Ishikawa (cell line): Measurements from ENCODE around the gene CLASP1.

Experiments used
- CEBPB ChIP-seq: IDR thresholded peaks from 2 replicates; pipeline ENCODE4 v1.6.1; 2012
- CREB1 ChIP-seq: IDR thresholded peaks from 2 replicates; pipeline ENCODE4 v1.6.1; 2012; ENCODE audit warnings: low read depth
- EGR1 ChIP-seq: IDR thresholded peaks from 2 replicates; pipeline ENCODE4 v1.6.1; 2012
- EP300 ChIP-seq: IDR thresholded peaks from 2 replicates; pipeline ENCODE4 v1.6.1; 2012; ENCODE audit warnings: borderline replicate concordance
- FOXM1 ChIP-seq: IDR thresholded peaks from 2 replicates; pipeline ENCODE4 v1.6.1; 2012; ENCODE audit warnings: low read depth, borderline replicate concordance
- MAX ChIP-seq: IDR thresholded peaks from 2 replicates; pipeline ENCODE4 v1.6.1; 2012
- NFIC ChIP-seq: IDR thresholded peaks from 2 replicates; pipeline ENCODE4 v1.6.1; 2012
- RAD21 ChIP-seq: IDR thresholded peaks from 2 replicates; pipeline ENCODE4 v1.6.1; 2012; ENCODE audit warnings: low read depth
- REST ChIP-seq: IDR thresholded peaks from 2 replicates; pipeline ENCODE4 v1.6.1; 2012; ENCODE audit warnings: low read depth, mild to moderate bottlenecking
- TAF1 ChIP-seq: IDR thresholded peaks from 2 replicates; pipeline ENCODE4 v1.6.1; 2012; ENCODE audit warnings: low read depth, mild to moderate bottlenecking
- TCF12 ChIP-seq: IDR thresholded peaks from 2 replicates; pipeline ENCODE4 v1.6.1; 2012; ENCODE audit warnings: low read depth
- TEAD4 ChIP-seq: IDR thresholded peaks from 2 replicates; pipeline ENCODE4 v1.6.1; 2012
- USF1 ChIP-seq: IDR thresholded peaks from 2 replicates; pipeline ENCODE4 v1.6.1; 2012
- YY1 ChIP-seq: IDR thresholded peaks from 2 replicates; pipeline ENCODE4 v1.6.1; 2012; ENCODE audit warnings: low read depth
- ZBTB7A ChIP-seq: IDR thresholded peaks from 2 replicates; pipeline ENCODE4 v1.6.1; 2012; ENCODE audit warnings: low read depth

Gene CLASP1

GRCh38 chr2:121351521-121352318 lies 297.5 kb downstream of the CLASP1 start:
- TF ChIP-seq EGR1, result no peak
- no peak for TF ChIP-seq TCF12
- no peak for TF ChIP-seq CREB1
- TF ChIP-seq CEBPB, result no peak
- TF ChIP-seq USF1, result no peak
- no peak for TF ChIP-seq EP300
- TF ChIP-seq ZBTB7A, result no peak
- no peak for TF ChIP-seq FOXM1
- no peak for TF ChIP-seq TAF1
- no peak for TF ChIP-seq RAD21

- TF ChIP-seq ZBTB7A (no peak), FOXM1 (no peak)
Observed at GRCh38 chr2:121350890-121351289, 298.4 kb downstream of the CLASP1 start.

GRCh38 chr2:121350402-121350775 lies 298.9 kb downstream of the CLASP1 start:
- no peak for TF ChIP-seq EGR1
- TF ChIP-seq REST, result no peak
- TF ChIP-seq YY1, result no peak
- no peak for TF ChIP-seq TEAD4
- no peak for TF ChIP-seq TCF12
- no peak for TF ChIP-seq CREB1
- no peak for TF ChIP-seq MAX
- TF ChIP-seq ZBTB7A, result no peak
- no peak for TF ChIP-seq CEBPB
- no peak for TF ChIP-seq RAD21
- TF ChIP-seq USF1, result no peak
- no peak for TF ChIP-seq FOXM1
- TF ChIP-seq NFIC, result no peak
- no peak for TF ChIP-seq EP300
- no peak for TF ChIP-seq TAF1

- TF ChIP-seq USF1, result no peak
- no peak for TF ChIP-seq CEBPB
Observed at GRCh38 chr2:121349721-121350401, 299.4 kb downstream of the CLASP1 start.

- TF ChIP-seq NFIC (no peak), TCF12 (no peak), TEAD4 (no peak), RAD21 (no peak), CREB1 (no peak), REST (no peak), MAX (no peak), EP300 (no peak), YY1 (no peak), FOXM1 (no peak), ZBTB7A (no peak), TAF1 (no peak)
Observed at GRCh38 chr2:121348128-121348740, 301.0 kb downstream of the CLASP1 start.
